Measurements from ENCODE around the gene ZNF516.

Gene ZNF516

DNA sequence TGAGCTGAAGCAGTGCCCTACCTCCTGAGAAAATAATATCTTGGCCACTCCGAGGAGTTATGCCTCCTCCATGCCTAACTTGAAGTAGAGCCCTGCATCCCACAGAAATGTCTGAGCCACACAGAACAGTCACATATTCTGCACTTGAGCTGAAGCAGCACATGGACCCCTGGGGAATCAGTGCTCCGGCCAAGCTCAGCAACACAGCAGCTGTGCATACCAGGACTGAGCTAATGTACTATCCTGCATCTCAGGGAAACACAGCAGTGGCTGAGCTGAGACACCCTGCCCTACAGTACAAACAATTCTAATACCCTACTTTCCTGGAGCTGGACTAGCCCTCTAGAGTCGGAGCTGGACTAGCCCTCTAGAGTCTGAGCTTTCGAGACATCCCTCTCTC, 166.9 kb downstream of the ZNF516 start:
- DNase-seq (ENCODE audit: low spot score), result no peak

GRCh38 chr18:76323891-76324290, 171.2 kb downstream of the ZNF516 start:
- no peak for DNase-seq (ENCODE audit: low spot score)

GRCh38 chr18:76322686-76323085, 172.4 kb downstream of the ZNF516 start:
- no peak for DNase-seq (ENCODE audit: low spot score)

GRCh38 chr18:76319366-76319765, 175.7 kb downstream of the ZNF516 start:
- DNase-seq (ENCODE audit: low spot score), result no peak

DNA sequence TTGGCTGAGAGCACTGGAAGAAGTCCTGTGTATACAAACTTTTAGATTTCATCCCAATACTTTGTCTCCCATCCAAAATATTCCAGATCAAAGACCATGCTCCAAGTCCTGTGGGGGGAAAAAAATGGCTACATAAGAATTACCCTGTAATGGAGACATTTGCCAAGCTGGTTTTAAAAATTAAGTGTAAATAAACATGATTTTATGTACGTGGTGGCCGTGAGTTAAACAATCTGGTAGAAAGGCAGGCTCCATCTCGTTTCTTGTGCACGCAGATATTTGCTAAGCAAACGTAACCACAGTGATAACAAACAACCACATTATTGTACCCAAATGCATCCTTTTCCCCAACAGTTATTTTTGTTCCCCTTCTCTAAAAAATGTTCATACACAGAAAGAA, 176.4 kb downstream of the ZNF516 start:
- DNase-seq (ENCODE audit: low spot score), result no peak

DNA sequence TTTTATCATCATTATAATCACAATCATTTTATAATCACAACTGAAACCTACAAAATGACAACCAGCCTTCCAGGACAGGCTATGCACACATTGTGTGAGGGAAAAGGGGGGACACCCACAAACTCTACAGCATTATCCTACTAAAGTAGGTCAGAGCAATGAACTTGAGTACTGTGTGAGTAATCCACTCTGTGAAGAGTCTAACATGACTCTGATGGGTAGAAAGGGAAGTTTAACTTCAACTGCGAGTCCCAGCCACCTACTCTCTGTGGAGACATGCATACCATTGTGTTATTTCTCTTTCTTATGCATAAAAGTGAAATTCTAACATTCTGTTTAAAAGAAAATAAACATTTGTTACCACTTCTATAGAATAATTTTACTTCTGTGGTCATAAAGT, 177.9 kb downstream of the ZNF516 start:
- no peak for DNase-seq (ENCODE audit: low spot score)

- no peak for DNase-seq (ENCODE audit: low spot score)
These were observed 179.3 kb downstream of the ZNF516 start for GRCh38 chr18:76315722-76316230.

DNA sequence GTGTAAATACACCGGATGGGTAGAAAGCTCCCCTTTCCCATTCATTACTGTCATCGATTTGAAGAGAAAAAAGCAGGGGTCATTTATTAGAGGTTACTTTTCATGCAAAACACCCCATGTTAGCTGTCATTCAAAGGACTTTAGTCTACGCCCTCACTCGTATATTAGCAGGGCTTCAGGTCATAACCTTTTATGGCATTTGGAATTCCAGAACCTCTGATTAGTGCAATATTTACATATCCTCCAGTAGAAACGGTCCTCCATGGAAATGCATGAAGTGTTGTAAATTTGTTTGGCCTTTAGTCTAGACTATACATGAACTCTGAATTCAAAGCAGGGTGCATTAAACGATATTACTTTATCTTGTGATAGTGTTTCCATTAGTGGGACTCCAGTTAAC, 180.5 kb downstream of the ZNF516 start:
- DNase-seq (ENCODE audit: low spot score), result no peak

- DNase-seq (ENCODE audit: low spot score), result no peak
These were observed 181.0 kb downstream of the ZNF516 start for GRCh38 chr18:76314015-76314414.
